Stimulated activated CD4-positive, alpha-beta T cell treated with anti-CD3 and anti-CD28 coated beads, TNF-alpha, amount 100 ng/mL, for 1 hour (primary cell): ENCODE measurements around the gene GPSM1.

Source experiments
- DNase-seq, 3 donors: peaks; one replicate each; pipeline ENCODE4 v3.0.0-alpha.2; 2020; ENCODE audit warnings: low read depth in 3 of 3, low spot score in 1 of 3

The GPSM1 gene

GRCh38 chr9:136303825-136304416, 23.4 kb upstream of the GPSM1 start, which contains the start of gene CCDC187:
Gene CCDC187, minus strand, starts transcription at chr9:136304094. Its CDS starts 264 bp downstream, at chr9:136303830.
- no peak for DNase-seq

DNA sequence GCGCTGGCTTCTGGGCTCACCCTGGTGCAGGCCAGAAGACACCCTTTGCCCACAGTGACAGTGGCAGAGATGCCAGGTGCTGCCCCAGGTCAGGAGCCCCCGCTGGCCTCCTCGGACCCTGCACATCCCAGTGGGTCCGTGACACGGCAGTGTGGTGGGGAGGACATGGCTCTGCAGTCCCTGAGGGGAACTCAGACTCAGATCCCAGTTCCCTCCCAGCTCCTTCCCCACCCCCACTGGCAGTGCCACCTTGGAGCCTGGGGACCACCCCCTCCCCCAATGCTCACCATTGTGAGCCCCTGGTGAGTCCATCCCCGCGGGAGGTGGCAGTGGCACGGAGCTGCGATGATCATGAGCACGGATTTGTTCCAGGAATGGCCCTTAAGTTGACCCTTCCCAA, 22.9 kb upstream of the GPSM1 start:
- no peak for DNase-seq

- no peak for DNase-seq
These were observed 22.4 kb upstream of the GPSM1 start for GRCh38 chr9:136304981-136305380.

- DNase-seq, result no peak
These were observed 21.5 kb upstream of the GPSM1 start for GRCh38 chr9:136305804-136306203.

GRCh38 chr9:136306211-136307208, 20.8 kb upstream of the GPSM1 start:
- DNase-seq, result no peak

- DNase-seq, result no peak
These were observed 20.1 kb upstream of the GPSM1 start for GRCh38 chr9:136307215-136307750.

- DNase-seq, result no peak
These were observed 19.2 kb upstream of the GPSM1 start for GRCh38 chr9:136308006-136308701.

DNA sequence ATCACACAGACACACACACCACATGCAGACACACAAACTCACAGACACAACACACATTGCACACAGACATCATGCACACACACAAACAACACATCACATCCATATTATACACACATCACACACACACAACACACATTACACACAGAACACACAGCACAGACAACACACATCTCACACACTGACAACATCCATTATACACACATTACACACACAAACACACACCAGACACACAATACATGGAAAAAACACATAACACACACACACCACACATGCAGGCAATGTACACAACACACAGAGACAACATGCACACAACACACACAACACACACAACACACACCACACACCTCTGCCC, 18.7 kb upstream of the GPSM1 start:
- no peak for DNase-seq

GRCh38 chr9:136309101-136309801, 18.1 kb upstream of the GPSM1 start:
- DNase-seq, result no peak

DNA sequence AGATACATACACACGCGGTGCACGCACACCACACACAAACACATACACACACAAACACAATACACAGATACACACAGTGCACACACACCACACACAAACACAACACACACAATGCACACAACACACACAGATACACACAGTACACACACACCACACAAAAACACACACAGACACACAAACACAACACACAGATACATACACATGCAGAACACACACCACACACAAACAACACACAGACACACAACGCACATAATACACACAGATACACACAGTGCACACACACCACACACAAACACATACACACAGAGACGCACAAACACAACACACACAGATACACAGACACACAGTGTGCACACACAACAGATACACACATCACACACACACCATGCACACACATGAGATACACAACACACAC, 17.5 kb upstream of the GPSM1 start:
- no peak for DNase-seq

DNA sequence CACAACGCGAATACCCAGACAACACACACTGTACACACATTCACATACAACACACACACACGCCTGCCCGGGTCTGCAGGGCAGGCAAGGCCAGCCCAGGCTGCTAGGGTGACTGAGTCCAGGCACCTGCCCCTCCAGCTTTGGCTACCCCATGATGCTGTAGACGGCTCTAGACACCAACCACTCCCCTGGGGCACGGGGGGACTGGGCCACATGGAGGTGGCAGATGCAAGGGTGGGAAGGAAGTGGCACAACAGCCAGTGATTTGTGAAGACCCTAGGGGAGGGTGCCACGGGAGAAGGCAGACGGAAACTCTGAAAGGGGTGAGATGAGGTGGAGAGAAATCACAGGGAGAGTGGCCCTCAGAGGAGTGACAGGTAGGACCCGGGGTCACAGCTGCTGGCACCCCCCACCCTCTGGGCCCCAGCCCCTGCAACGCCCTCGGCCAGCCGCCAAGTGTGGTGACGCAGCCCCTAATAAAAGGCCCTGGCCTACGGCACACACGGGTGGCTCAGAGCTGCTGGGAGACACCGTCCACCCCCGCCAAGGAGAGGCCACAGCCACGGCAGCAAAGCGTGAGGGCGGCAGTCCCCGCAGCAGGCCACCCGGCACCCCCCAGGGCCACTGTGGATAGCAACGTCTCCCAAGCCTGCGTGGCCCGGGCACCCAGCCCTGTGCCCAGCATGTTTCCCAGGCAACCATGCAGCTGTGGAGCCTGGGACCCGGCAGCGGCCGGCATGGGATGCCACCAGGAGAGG, 16.9 kb upstream of the GPSM1 start:
- DNase-seq, result no peak

- DNase-seq, result no peak
These were observed 16.0 kb upstream of the GPSM1 start for GRCh38 chr9:136311051-136312008.

GRCh38 chr9:136312009-136312375, 15.3 kb upstream of the GPSM1 start:
- no peak for DNase-seq

GRCh38 chr9:136312436-136312835, 14.9 kb upstream of the GPSM1 start:
- peak in 2 of 3 donors; percentile 13 to 27 for DNase-seq

GRCh38 chr9:136313111-136314055, 14.0 kb upstream of the GPSM1 start:
- no peak for DNase-seq

DNA sequence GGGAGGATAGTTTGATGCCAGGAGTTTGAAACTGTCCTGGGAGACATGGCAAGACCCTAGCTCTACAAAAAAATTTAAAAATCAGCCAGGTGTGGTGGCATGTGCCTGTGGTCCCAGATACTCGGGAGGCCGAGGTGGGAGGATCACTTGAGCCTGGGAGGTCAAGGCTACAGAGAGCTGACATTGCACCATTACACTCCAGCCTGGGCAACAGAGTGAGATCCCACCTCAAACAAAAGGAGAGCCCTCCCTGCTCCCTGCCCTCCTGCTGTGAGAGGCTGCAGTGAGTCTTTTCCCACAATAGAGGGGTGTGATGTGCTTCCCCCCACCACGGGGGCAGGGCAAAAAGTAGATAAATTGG, 13.3 kb upstream of the GPSM1 start:
- no peak for DNase-seq

DNA sequence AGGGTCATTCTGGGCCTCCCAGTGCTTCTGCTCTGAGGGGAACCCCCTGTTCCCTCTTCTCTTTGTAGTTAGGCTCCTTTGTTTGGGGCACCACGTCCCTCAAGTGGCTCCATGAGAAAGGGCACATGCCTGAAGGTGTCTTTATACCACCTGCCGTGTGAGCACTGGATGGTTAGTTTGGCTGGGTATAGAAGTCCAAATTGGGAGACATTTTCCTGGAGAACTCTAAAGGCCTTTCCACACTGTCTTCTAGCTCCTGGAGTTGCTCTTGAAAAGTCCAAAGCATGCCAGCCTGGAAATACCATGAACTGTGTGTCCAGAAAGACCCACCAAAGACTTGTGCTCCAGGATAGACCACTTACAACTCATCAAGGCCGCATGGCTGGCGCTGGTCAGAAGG, 12.4 kb upstream of the GPSM1 start:
- DNase-seq, result no peak

GRCh38 chr9:136316271-136316751, 11.0 kb upstream of the GPSM1 start:
- no peak for DNase-seq
